ENCODE results near the gene COL8A1.

Gene COL8A1

GRCh38 chr3:99640214-99640851 lies 1.9 kb downstream of the COL8A1 start:
- DNase-seq = no peak

- DNase-seq = no peak
Observed at GRCh38 chr3:99641480-99641879, 3.1 kb downstream of the COL8A1 start.

GRCh38 chr3:99641982-99642381 lies 3.6 kb downstream of the COL8A1 start:
- no peak for DNase-seq

GRCh38 chr3:99644017-99644416 lies 5.6 kb downstream of the COL8A1 start:
- DNase-seq = no peak

GRCh38 chr3:99644746-99645145 lies 6.4 kb downstream of the COL8A1 start:
- no peak for DNase-seq

- DNase-seq = no peak
Observed at GRCh38 chr3:99645277-99646106, 7.1 kb downstream of the COL8A1 start.

- DNase-seq = no peak
Observed at GRCh38 chr3:99646107-99646435, 7.7 kb downstream of the COL8A1 start.

- no peak for DNase-seq
Observed at GRCh38 chr3:99647081-99647480, 8.7 kb downstream of the COL8A1 start.

- no peak for DNase-seq
Observed at GRCh38 chr3:99648101-99648500, 9.7 kb downstream of the COL8A1 start.

GRCh38 chr3:99648516-99648915 lies 10.1 kb downstream of the COL8A1 start:
- DNase-seq = no peak

GRCh38 chr3:99651531-99651930 lies 13.1 kb downstream of the COL8A1 start:
- no peak for DNase-seq

GRCh38 chr3:99656624-99657023 lies 18.2 kb downstream of the COL8A1 start:
- DNase-seq = no peak

GRCh38 chr3:99658274-99658673 lies 19.9 kb downstream of the COL8A1 start:
- no peak for DNase-seq

- no peak for DNase-seq
Observed at GRCh38 chr3:99659032-99659431, 20.6 kb downstream of the COL8A1 start.

GRCh38 chr3:99659951-99660350 lies 21.6 kb downstream of the COL8A1 start:
- no peak for DNase-seq

- DNase-seq = no peak
Observed at GRCh38 chr3:99662838-99663570, 24.6 kb downstream of the COL8A1 start.

GRCh38 chr3:99663977-99664376 lies 25.6 kb downstream of the COL8A1 start:
- no peak for DNase-seq

GRCh38 chr3:99665017-99665416 lies 26.6 kb downstream of the COL8A1 start:
- DNase-seq = no peak

GRCh38 chr3:99666201-99666600 lies 27.8 kb downstream of the COL8A1 start:
- no peak for DNase-seq

- no peak for DNase-seq
Observed at GRCh38 chr3:99668044-99668443, 29.6 kb downstream of the COL8A1 start.

GRCh38 chr3:99669879-99670555 lies 31.6 kb downstream of the COL8A1 start:
- no peak for DNase-seq

GRCh38 chr3:99670556-99670950 lies 32.2 kb downstream of the COL8A1 start:
- no peak for DNase-seq

Measured in inflammatory macrophage (primary cell).